ENCODE measurements around the gene P2RX3.

The P2RX3 gene

GRCh38 chr11:57348052-57348451 lies 9.9 kb downstream of the P2RX3 start:
- TF ChIP-seq, protein P1, sequence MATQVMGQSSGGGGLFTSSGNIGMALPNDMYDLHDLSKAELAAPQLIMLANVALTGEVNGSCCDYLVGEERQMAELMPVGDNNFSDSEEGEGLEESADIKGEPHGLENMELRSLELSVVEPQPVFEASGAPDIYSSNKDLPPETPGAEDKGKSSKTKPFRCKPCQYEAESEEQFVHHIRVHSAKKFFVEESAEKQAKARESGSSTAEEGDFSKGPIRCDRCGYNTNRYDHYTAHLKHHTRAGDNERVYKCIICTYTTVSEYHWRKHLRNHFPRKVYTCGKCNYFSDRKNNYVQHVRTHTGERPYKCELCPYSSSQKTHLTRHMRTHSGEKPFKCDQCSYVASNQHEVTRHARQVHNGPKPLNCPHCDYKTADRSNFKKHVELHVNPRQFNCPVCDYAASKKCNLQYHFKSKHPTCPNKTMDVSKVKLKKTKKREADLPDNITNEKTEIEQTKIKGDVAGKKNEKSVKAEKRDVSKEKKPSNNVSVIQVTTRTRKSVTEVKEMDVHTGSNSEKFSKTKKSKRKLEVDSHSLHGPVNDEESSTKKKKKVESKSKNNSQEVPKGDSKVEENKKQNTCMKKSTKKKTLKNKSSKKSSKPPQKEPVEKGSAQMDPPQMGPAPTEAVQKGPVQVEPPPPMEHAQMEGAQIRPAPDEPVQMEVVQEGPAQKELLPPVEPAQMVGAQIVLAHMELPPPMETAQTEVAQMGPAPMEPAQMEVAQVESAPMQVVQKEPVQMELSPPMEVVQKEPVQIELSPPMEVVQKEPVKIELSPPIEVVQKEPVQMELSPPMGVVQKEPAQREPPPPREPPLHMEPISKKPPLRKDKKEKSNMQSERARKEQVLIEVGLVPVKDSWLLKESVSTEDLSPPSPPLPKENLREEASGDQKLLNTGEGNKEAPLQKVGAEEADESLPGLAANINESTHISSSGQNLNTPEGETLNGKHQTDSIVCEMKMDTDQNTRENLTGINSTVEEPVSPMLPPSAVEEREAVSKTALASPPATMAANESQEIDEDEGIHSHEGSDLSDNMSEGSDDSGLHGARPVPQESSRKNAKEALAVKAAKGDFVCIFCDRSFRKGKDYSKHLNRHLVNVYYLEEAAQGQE (IDR thresholded peaks at IDR 0.05; ENCODE audit: insufficient read depth in 1 of 2, low read depth in 2 of 2, low read length in 2 of 2) = no peak
- TF ChIP-seq FOXP2 (optimal IDR thresholded peaks at IDR 0.05; ENCODE audit: borderline replicate concordance, extremely low read depth, extremely low read length, insufficient read depth) (no peak), POLR2AphosphoS5 (IDR thresholded peaks at IDR 0.05; ENCODE audit: low read depth, low read length) (no peak), TAF1 (IDR thresholded peaks at IDR 0.05; ENCODE audit: borderline replicate concordance, insufficient read depth, low read length) (no peak), SIN3A (IDR thresholded peaks at IDR 0.05; ENCODE audit: borderline replicate concordance, insufficient read depth, low read length) (no peak)

DNA sequence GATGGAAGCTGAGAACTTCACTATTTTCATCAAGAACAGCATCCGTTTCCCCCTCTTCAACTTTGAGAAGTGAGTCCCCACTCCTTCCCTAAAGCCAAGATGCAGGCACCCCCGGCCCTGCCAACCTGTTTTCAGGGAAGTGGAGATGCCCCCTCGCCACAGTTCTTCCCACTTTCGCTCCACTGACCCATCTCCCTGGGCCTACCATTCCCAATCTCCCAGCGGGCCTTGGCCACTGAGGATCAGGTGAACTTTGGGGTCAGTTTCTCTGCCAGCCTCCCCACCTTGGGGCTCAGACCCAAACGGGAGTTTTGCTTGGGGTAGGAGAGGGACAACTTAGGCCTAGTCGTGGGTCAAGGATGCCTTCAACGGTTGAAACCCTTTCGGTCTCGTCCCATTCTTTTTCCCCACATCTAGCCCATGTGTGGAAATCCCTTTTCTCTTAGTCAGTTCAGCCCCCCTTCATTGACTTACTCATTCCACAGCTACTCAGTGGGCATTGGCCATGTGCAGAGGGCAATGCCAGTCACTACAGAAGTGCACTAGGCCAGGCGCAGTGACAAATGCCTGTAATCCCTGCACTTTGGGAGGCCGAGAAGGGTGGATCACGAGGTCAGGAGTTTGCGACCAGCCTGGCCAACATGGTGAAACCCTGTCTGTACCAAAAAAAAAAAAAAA lies 10.6 kb downstream of the P2RX3 start:
- TF ChIP-seq SIN3A (IDR thresholded peaks at IDR 0.05; ENCODE audit: borderline replicate concordance, insufficient read depth, low read length) (no peak), POLR2AphosphoS5 (IDR thresholded peaks at IDR 0.05; ENCODE audit: low read depth, low read length) (no peak), TAF1 (IDR thresholded peaks at IDR 0.05; ENCODE audit: borderline replicate concordance, insufficient read depth, low read length) (no peak), FOXP2 (optimal IDR thresholded peaks at IDR 0.05; ENCODE audit: borderline replicate concordance, extremely low read depth, extremely low read length, insufficient read depth) (no peak)
- TF ChIP-seq, protein P1 (IDR thresholded peaks at IDR 0.05; ENCODE audit: insufficient read depth in 1 of 2, low read depth in 2 of 2, low read length in 2 of 2) = no peak

GRCh38 chr11:57349491-57350274 lies 11.5 kb downstream of the P2RX3 start:
- peak; percentile 60 for TF ChIP-seq FOXP2 (optimal IDR thresholded peaks at IDR 0.05; ENCODE audit: borderline replicate concordance, extremely low read depth, extremely low read length, insufficient read depth)
- TF ChIP-seq, protein P1 (IDR thresholded peaks at IDR 0.05; ENCODE audit: insufficient read depth in 1 of 2, low read depth in 2 of 2, low read length in 2 of 2) = no peak

GRCh38 chr11:57353036-57353435 lies 14.9 kb downstream of the P2RX3 start:
- TF ChIP-seq, protein P1 (IDR thresholded peaks at IDR 0.05; ENCODE audit: insufficient read depth in 1 of 2, low read depth in 2 of 2, low read length in 2 of 2) = no peak
- TF ChIP-seq TAF1 (IDR thresholded peaks at IDR 0.05; ENCODE audit: borderline replicate concordance, insufficient read depth, low read length) = no peak

Data from PFSK-1 (cell line).